Erythroblast (primary cell): Measurements from ENCODE around the gene JARID2.

Experiments
- GATA1 ChIP-seq: IDR thresholded peaks from 2 replicates; pipeline ENCODE4 v1.6.1; 2011; ENCODE audit warnings: low read depth, mild to moderate bottlenecking, control low read depth, low read length, moderate library complexity
- POLR2A ChIP-seq: IDR thresholded peaks from 2 replicates; pipeline ENCODE4 v1.6.1; 2011; ENCODE audit warnings: mild to moderate bottlenecking, low read length

DNA sequence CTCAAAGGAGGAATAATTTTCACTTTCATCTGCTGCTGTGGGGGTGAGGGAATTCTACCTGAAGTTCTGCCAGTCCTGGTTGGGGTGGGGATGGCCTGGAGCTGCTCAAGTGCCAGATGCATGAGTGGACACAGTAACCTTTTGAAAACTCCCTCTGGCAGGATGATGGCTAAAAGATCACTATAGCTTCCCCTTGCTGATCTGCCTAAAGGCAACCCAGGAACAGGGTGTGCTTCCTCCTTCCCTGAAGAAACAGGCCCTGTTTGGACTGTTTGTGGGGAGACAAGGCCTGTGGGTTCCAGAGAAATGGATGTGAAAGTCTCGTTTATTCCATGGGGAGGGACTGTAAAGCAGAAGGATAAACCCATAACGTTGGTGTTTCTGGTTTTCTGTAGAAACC lies 240.1 kb downstream of the JARID2 start:
- TF ChIP-seq POLR2A (no peak), GATA1 (no peak)
